NB4 (cell line): Measurements from ENCODE around the gene HABP4.

Experiments used
- CTCF ChIP-seq: IDR thresholded peaks from one replicate; pipeline ENCODE4 v1.5.1; 2012; ENCODE audit warnings: low read depth, low read length
- POLR2A ChIP-seq: IDR thresholded peaks from 2 replicates; pipeline ENCODE4 v1.6.1; 2011; ENCODE audit warnings: mild to moderate bottlenecking; ENCODE audit not compliant: insufficient read length; ENCODE audit errors: extremely low read depth

GRCh38 chr9:96459268-96460007 is 9.5 kb downstream of the HABP4 start:
- TF ChIP-seq CTCF (no peak), POLR2A (no peak)
